ENCODE results near the gene PTPN1. TPM values are rescaled to one million over a fixed set of nuclear protein-coding genes. Genes with fewer than 3 reads are reported as not detected.

PTPN1 gene
- total and polyA plus RNA-seq, 2 of the 13 experiments (the other 11 are each of a cell fraction or from before 2014, with no cell fraction given), result 17.7 to 37.2 TPM

- TF ChIP-seq TP53 (CRISPR knock-in tag; conservative IDR thresholded peaks at IDR 0.05) (no peak), RXRB (CRISPR knock-in tag; IDR thresholded peaks at IDR 0.05; ENCODE audit: borderline replicate concordance) (no peak), AKNA (CRISPR knock-in tag; IDR thresholded peaks at IDR 0.05; ENCODE audit: borderline replicate concordance) (no peak), ZBTB10 (CRISPR knock-in tag; IDR thresholded peaks at IDR 0.05; ENCODE audit: borderline replicate concordance) (no peak), RBFOX2 (IDR thresholded peaks at IDR 0.05; ENCODE audit: low read depth, low read length) (no peak), NFYC (CRISPR knock-in tag; IDR thresholded peaks at IDR 0.05) (no peak), ZBTB21 (CRISPR knock-in tag; IDR thresholded peaks at IDR 0.05) (no peak; the same call in 1 of the 2 replicates), REPIN1 (CRISPR knock-in tag; IDR thresholded peaks at IDR 0.05; ENCODE audit: borderline replicate concordance, low read depth) (no peak), HMG20A (CRISPR knock-in tag; IDR thresholded peaks at IDR 0.05; ENCODE audit: borderline replicate concordance) (no peak), ZNF563 (CRISPR knock-in tag; IDR thresholded peaks at IDR 0.05) (no peak), SSRP1 (CRISPR knock-in tag; IDR thresholded peaks at IDR 0.05) (no peak), SIN3B (IDR thresholded peaks at IDR 0.05; ENCODE audit: low read length) (no peak), CEBPB (IDR thresholded peaks at IDR 0.05; ENCODE audit: borderline replicate concordance, low read depth, low read length) (peak; percentile 57; the same call in 1 of the 2 replicates), GFI1 (CRISPR knock-in tag; IDR thresholded peaks at IDR 0.05; ENCODE audit: borderline replicate concordance) (peak; percentile 61; the same call in 1 of the 2 replicates), ZSCAN21 (CRISPR knock-in tag; IDR thresholded peaks at IDR 0.05; ENCODE audit: borderline replicate concordance) (no peak), ZNF546 (CRISPR knock-in tag; conservative IDR thresholded peaks at IDR 0.05) (no peak), ZNF569 (CRISPR knock-in tag; IDR thresholded peaks at IDR 0.05; ENCODE audit: borderline replicate concordance) (no peak), CSRNP2 (CRISPR knock-in tag; conservative IDR thresholded peaks at IDR 0.05; ENCODE audit: low read depth) (no peak), TMF1 (CRISPR knock-in tag; IDR thresholded peaks at IDR 0.05; ENCODE audit: low read depth) (no peak)
- TF ChIP-seq, protein P1, sequence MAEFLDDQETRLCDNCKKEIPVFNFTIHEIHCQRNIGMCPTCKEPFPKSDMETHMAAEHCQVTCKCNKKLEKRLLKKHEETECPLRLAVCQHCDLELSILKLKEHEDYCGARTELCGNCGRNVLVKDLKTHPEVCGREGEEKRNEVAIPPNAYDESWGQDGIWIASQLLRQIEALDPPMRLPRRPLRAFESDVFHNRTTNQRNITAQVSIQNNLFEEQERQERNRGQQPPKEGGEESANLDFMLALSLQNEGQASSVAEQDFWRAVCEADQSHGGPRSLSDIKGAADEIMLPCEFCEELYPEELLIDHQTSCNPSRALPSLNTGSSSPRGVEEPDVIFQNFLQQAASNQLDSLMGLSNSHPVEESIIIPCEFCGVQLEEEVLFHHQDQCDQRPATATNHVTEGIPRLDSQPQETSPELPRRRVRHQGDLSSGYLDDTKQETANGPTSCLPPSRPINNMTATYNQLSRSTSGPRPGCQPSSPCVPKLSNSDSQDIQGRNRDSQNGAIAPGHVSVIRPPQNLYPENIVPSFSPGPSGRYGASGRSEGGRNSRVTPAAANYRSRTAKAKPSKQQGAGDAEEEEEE (CRISPR knock-in tag; IDR thresholded peaks at IDR 0.05; ENCODE audit: borderline replicate concordance), result no peak
These were observed 40.4 kb upstream of the PTPN1 start (continued) for GRCh38 chr20:50469796-50470195.
